GM21360 (cell line): ENCODE measurements around the gene SFRP2.

Source experiments
- ATAC-seq: cut with Tn5 transposase; IDR thresholded peaks from one replicate; pipeline ENCODE4 v1.9.1; 2021; ENCODE audit warnings: mild to moderate bottlenecking, moderate library complexity; ENCODE audit not compliant: unreplicated experiment

SFRP2 gene

DNA sequence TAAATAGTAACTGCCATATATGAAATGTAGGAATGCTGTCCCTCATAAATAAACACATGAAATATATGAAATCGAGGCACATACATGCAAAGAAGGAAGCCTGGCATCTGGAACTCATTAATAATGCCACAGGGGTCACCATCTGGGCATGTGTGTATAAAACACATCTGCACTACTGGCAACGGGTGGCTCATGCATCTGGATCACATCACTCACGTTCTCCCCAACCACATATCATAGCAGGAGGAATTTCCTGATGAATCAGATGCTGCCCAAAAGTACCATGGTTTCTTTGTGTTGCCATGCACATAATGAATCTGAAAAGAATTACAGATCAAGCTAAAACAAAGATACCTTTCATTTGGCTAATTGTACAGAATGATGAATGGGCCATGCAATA is 57.6 kb downstream of the SFRP2 start:
- ATAC-seq, result no peak
